ENCODE measurements around the gene TPSAB1.

TPSAB1 gene

GRCh38 chr16:1271724-1272413, 31.4 kb downstream of the TPSAB1 start:
- DNase-seq, result peak; percentile 98

GRCh38 chr16:1272453-1273198, 32.1 kb downstream of the TPSAB1 start:
- peak; percentile 68 for DNase-seq

GRCh38 chr16:1273816-1274215, 33.3 kb downstream of the TPSAB1 start:
- no peak for DNase-seq

- DNase-seq, result no peak
Observed at GRCh38 chr16:1274767-1275166, 34.3 kb downstream of the TPSAB1 start.

GRCh38 chr16:1275791-1276579, 35.5 kb downstream of the TPSAB1 start:
- no peak for DNase-seq

GRCh38 chr16:1276580-1276878, 36.0 kb downstream of the TPSAB1 start:
- DNase-seq, result no peak

- DNase-seq, result no peak
Observed at GRCh38 chr16:1277151-1277598, 36.7 kb downstream of the TPSAB1 start.

GRCh38 chr16:1277617-1278282, 37.2 kb downstream of the TPSAB1 start:
- DNase-seq, result no peak

- DNase-seq, result no peak
Observed at GRCh38 chr16:1278477-1278876, 38.0 kb downstream of the TPSAB1 start.

GRCh38 chr16:1279081-1279944, 38.8 kb downstream of the TPSAB1 start:
- no peak for DNase-seq

- DNase-seq, result no peak
Observed at GRCh38 chr16:1279945-1280589, 39.6 kb downstream of the TPSAB1 start.

- peak; percentile 64 for DNase-seq
Observed at GRCh38 chr16:1280783-1281182, 40.3 kb downstream of the TPSAB1 start.

- no peak for DNase-seq
Observed at GRCh38 chr16:1281517-1281916, 41.0 kb downstream of the TPSAB1 start.

GRCh38 chr16:1282324-1282973, 41.9 kb downstream of the TPSAB1 start:
- DNase-seq, result no peak

- no peak for DNase-seq
Observed at GRCh38 chr16:1283296-1283695, 42.8 kb downstream of the TPSAB1 start.

- no peak for DNase-seq
Observed at GRCh38 chr16:1283996-1284616, 43.6 kb downstream of the TPSAB1 start.

GRCh38 chr16:1285669-1286512, 45.4 kb downstream of the TPSAB1 start:
- DNase-seq, result no peak

GRCh38 chr16:1286513-1287094, 46.1 kb downstream of the TPSAB1 start:
- no peak for DNase-seq

GRCh38 chr16:1287982-1288670, 47.6 kb downstream of the TPSAB1 start:
- peak; percentile 56 for DNase-seq
